GM18868 (cell line): ENCODE measurements around the gene HNRNPDL.
"Not testable (repeated sequence)": the region's sequence is repeated elsewhere in the genome, so short reads cannot be mapped to it uniquely, and the experiment has no call there.

Experiments
- ATAC-seq: cut with Tn5 transposase; IDR thresholded peaks from one replicate; pipeline ENCODE4 v1.9.1; 2021; ENCODE audit warnings: mild to moderate bottlenecking, moderate library complexity; ENCODE audit not compliant: unreplicated experiment

HNRNPDL gene

GRCh38 chr4:82433791-82434190 lies 3.5 kb upstream of the HNRNPDL start:
- no peak for ATAC-seq

- ATAC-seq, result no peak
Observed at GRCh38 chr4:82432596-82432995, 2.3 kb upstream of the HNRNPDL start.

GRCh38 chr4:82431831-82432230 lies 1.6 kb upstream of the HNRNPDL start:
- no peak for ATAC-seq

- ATAC-seq, result no peak
Observed at GRCh38 chr4:82430964-82431745, 893 bp upstream of the HNRNPDL start.

- ATAC-seq, result peak; percentile 7
Observed at GRCh38 chr4:82429728-82430192, 502 bp downstream of the HNRNPDL start.

- ATAC-seq, result peak; percentile 54
Observed at GRCh38 chr4:82428969-82429727, 1.1 kb downstream of the HNRNPDL start.

GRCh38 chr4:82428526-82428968 lies 1.7 kb downstream of the HNRNPDL start:
- no peak for ATAC-seq

GRCh38 chr4:82425478-82425877 lies 4.8 kb downstream of the HNRNPDL start:
- ATAC-seq, result no peak

GRCh38 chr4:82423245-82424054 lies 6.8 kb downstream of the HNRNPDL start:
- ATAC-seq, result no peak

- ATAC-seq, result no peak
Observed at GRCh38 chr4:82422616-82423015, 7.6 kb downstream of the HNRNPDL start.

GRCh38 chr4:82421796-82422560 lies 8.3 kb downstream of the HNRNPDL start:
- ATAC-seq, result no peak

GRCh38 chr4:82419451-82419850 lies 10.8 kb downstream of the HNRNPDL start:
- no peak for ATAC-seq

- ATAC-seq, result no peak
Observed at GRCh38 chr4:82415922-82416365, 14.3 kb downstream of the HNRNPDL start.

- not testable (repeated sequence) for ATAC-seq
Observed at GRCh38 chr4:82415061-82415460, 15.2 kb downstream of the HNRNPDL start.

- ATAC-seq, result no peak
Observed at GRCh38 chr4:82403725-82404124, 26.5 kb downstream of the HNRNPDL start.

GRCh38 chr4:82402196-82402775 lies 28.0 kb downstream of the HNRNPDL start:
- no peak for ATAC-seq

GRCh38 chr4:82401600-82401999 lies 28.7 kb downstream of the HNRNPDL start:
- ATAC-seq, result no peak

GRCh38 chr4:82398263-82398662 lies 32.0 kb downstream of the HNRNPDL start:
- ATAC-seq, result peak; percentile 63

GRCh38 chr4:82397527-82397926 lies 32.7 kb downstream of the HNRNPDL start:
- no peak for ATAC-seq

GRCh38 chr4:82394896-82395295 lies 35.4 kb downstream of the HNRNPDL start:
- no peak for ATAC-seq
